GM20431 (cell line): ENCODE results near the gene KIF2A.
"Not testable (repeated sequence)": the region's sequence is repeated elsewhere in the genome, so short reads cannot be mapped to it uniquely, and the experiment has no call there.

Source experiments
- in situ Hi-C: fragments of 300-500 bp; cut with MseI, MboI; formaldehyde crosslinking; loops from one replicate; pipeline ENCODE4 v1.15.0; 2020; ENCODE audit warnings: low sequenced_read_pairs; ENCODE audit not compliant: unreplicated experiment

Gene KIF2A

DNA sequence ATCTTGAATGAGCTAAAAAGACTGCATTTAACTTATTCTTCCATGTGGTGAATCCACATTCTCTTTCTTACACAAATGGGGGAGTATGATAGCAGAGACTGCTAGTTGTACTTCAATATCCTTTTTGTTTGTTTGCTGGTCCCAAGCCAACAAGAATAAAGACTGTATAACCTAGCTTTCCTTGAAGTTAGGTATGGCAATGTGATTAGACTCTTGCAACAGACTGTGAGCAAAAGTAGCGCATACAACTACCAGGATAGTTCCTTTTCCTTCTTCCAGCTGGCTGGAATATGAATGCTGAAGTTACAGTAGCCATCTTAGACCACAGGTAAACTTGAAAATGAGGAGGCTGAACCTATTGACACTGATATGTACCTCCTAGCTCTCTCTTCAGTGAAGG, 17.9 kb upstream of the KIF2A start:
- in situ Hi-C loops: no loop called here

DNA sequence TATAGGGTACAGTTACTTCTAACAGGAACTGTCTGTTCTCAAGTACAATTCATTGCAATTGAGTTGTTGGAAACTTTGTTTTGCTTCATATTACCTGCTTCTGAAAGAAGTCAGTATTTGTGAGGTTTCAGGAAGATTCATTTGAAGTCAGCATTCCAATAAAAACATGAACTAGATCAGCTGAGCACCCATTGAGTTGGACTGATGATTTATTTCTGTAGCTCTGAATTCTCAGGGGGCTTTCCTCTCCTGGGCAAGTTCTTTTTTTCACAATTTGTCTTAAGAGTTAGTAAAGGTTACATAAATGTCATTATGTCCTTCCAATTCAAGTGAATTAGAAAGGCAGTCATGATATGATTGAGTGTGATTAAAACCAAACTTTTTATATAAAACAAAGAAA, 16.2 kb upstream of the KIF2A start:
- in situ Hi-C loops: no loop called here

- in situ Hi-C loops: not testable (repeated sequence)
Measured at GRCh38 chr5:62291829-62292228, 14.2 kb upstream of the KIF2A start.

- in situ Hi-C loops: no loop called here
Measured at GRCh38 chr5:62296998-62297397, 9.0 kb upstream of the KIF2A start.

- in situ Hi-C loops: no loop called here
Measured at GRCh38 chr5:62298118-62298517, 7.9 kb upstream of the KIF2A start.

GRCh38 chr5:62299101-62299500, 6.9 kb upstream of the KIF2A start:
- in situ Hi-C loops: no loop called here

DNA sequence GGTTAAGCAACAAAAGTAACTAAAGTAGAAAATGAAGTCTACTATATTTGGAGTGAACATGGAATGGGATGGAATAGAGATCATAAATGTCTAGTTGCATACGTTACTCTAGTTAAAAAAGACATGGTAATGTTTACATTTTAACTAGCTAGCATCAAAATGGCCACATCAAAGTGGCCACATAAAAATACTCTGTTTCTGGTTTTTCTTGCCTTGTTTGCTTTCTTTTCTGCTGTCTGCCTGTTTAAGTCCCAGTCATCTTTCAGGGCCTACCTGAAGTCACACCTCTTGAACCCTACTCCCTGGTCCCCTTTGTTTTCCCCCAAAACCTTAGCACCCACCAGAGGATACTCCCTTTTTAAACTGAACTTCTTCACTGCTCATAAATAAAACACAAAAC, 6.4 kb upstream of the KIF2A start:
- in situ Hi-C loops: no loop called here

DNA sequence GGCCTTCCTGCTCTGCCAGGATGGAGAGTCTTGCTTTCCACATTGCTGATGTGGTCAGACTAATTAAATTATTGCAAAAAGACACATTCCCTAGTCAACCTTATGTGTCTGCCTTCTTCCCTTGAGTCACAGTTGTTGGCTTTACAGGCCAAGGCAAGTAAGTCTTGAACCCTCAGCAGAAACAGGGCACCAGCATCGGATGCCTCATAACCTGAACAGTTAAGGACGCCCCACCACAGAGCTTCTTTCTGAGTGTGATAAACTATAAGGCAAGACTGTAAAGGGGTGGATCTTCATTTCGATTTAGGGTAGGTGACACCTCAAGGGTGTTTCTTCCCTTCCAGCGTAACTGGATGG, 670 bp upstream of the KIF2A start:
- in situ Hi-C loops: no loop called here

- in situ Hi-C loops: no loop called here
Measured at GRCh38 chr5:62306323-62306895, 403 bp downstream of the KIF2A start.

DNA sequence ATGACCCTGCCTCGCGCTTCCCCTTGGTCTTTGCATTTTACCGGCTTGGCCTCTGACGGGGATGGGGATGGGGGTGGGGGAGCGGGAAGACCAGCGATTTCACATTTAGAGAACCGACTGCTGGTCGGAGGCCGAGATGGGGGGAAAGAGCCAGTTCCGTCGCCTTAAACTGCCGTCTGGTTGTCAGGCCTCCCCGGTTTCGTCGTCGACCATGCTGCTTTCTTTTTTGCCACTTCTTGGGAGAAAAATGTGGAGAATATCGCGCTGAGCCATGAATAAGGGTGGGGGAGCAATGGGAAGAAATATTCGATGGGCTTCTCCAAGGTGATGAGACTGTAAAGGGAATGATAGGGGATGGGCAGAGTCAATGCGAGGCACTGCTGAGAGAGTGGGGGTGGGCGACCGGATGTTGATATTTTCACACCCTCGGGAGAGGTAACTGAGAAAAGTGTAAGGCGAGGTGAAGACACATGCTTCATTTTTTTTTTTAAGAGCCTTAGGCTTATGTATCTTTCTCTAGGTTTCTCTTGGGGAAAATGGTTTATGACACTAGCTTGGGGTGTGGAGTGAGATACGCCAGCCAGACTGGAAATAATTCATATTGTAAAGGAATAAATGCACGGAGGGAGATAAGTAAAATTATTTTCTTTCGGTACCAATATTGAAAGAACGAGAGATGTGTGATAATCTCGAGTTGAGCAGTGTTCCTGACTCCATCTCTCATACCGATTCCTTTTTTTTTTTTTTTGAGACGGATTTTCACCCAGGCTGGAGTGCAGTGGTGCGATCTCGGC, 1.1 kb downstream of the KIF2A start:
- in situ Hi-C loops: no loop called here

GRCh38 chr5:62308439-62308838, 2.4 kb downstream of the KIF2A start:
- in situ Hi-C loops: no loop called here

DNA sequence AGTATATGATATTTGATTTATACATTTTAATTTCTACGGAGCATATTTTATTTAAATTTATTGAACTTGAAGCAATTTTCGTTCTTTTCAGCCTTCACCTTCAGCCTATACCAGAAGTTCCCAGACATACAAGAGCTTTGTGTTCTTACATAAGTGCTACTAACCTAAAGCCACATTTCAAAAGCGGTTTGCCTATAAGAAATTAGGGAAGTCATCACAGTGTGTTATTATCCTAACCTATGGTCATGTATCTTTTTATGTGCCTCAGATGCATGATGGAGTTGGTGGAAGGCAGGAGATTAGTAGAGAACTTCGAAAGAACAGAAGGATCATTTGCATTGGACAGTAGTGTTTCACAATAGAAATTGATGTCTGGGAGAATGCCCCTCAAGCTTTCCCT, 3.1 kb downstream of the KIF2A start:
- in situ Hi-C loops: no loop called here

DNA sequence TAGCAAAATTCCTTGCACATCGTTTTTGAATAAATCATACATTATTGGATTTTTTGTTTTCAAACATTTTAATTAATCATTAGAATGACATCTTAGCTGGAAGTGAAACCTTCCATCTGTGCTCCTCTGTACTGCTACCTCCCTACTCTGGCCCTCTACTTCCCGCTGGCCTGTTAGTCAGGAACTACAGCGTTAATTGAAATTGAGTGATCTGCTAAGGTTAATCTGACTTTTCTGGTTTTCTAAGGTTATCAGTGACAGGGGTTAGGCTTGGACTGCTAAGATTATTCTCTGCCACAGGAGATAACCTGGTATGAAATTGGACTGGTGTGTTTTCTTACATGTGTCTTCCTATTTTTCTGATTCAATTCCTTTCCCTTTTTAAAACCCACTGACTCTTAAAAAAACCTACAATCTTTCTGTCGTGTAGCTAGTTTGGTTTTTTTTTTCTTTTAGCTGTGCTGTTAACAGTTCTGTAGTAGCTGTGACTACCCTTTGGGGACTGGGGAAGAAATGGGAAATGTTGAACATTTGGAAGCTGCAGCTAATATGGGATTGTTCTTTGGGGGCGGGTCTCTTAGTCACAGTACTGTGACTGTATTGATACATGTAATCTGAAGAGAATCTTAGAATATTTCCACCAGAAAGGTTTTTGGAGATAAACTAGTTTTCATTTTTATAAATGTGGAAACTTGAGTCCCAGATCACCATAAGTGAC, 4.6 kb downstream of the KIF2A start:
- in situ Hi-C loops: no loop called here

DNA sequence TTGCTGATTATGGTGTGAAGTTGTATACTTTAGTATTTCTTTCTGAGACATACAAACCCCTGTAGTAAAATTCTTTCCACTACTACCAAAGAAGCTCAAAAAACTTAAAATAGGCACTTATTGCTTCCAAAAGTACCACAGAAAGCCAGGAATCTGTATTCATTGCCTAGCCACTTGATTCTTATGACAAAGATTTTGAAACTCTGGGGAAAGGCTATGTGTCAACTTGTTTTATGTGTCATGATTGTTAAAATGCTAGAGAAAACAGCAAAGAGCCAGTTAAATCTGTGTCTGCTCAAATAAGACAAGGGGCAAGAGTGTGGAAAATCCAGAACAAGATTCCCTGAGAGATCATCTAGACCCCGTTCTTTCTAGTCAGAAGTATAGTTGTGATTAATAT, 6.0 kb downstream of the KIF2A start:
- in situ Hi-C loops: no loop called here

- in situ Hi-C loops: no loop called here
Measured at GRCh38 chr5:62312674-62313073, 6.7 kb downstream of the KIF2A start.

- in situ Hi-C loops: no loop called here
Measured at GRCh38 chr5:62314213-62314830, 8.3 kb downstream of the KIF2A start.

- in situ Hi-C loops: no loop called here
Measured at GRCh38 chr5:62315376-62316175, 9.6 kb downstream of the KIF2A start.

DNA sequence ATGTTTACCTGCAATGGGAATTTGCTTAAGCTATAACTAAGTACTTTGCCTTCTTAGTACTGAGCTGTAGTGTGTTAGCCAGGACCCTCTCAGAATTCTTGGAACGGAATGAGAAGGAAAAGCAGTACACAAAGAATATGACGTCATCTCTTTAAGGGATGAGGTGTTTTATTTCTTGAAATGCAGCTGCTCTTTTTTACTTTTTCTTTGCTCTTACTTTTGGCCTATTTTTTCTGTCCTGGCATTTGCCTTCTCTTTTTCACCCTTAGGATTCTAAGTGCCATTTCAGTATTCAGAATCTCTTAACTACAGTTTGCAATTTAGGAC, 10.1 kb downstream of the KIF2A start:
- in situ Hi-C loops: no loop called here

DNA sequence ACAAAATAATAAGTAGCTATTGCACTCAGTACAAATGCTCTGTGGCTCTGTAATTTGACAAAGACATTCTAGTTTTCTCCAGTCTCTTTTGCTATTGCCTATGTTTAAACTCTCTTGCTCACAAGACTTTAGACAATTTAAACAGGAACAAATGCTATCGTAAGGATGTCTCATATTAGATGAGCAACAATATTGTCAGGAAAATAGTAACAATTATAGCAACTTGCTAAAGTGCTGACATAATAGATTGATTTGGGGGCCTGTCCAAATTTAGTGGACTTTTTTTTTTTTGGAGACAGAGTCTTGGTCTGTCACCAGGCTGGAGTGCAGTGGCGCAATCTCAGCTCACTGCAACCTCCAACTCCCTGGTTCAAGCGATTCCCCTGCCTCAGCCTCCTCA, 11.8 kb downstream of the KIF2A start:
- in situ Hi-C loops: no loop called here

DNA sequence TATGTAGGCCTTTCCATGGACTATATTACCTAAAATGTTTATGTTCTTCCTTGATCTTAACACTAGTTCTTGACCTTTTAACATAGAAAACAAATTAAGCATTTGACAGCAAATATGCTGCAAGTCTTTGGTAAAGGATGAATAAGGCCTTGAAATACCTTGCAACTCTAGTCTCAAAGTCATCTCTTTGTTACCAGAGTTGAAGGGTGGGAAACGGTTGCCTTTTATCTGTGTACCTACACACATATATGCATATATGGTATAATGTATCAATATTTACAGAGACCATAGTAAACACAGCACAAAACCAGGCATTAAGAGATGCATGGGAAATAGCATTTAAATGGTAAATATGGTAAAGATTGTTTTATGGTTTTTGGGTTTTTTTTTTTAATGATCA, 16.5 kb downstream of the KIF2A start:
- in situ Hi-C loops: no loop called here
